ENCODE measurements around the gene DUSP8.

The DUSP8 gene

GRCh38 chr11:1572197-1573076 lies at the start of gene DUSP8:
DUSP8 (minus strand) TSS chr11:1572271; CDS start chr11:1565826, 6,445 bp downstream.
- TF ChIP-seq CTCF (IDR thresholded peaks at IDR 0.05) = no peak

- TF ChIP-seq CTCF (IDR thresholded peaks at IDR 0.05) = no peak
Measured at GRCh38 chr11:1619449-1619848, 47.4 kb upstream of the DUSP8 start.

GRCh38 chr11:1618231-1618630 lies 46.2 kb upstream of the DUSP8 start:
- no peak for TF ChIP-seq CTCF (IDR thresholded peaks at IDR 0.05)

- no peak for TF ChIP-seq CTCF (IDR thresholded peaks at IDR 0.05)
Measured at GRCh38 chr11:1608363-1608762, 36.3 kb upstream of the DUSP8 start, which contains the start of gene KRTAP5-3. KRTAP5-3 (minus strand) TSS chr11:1608463; CDS start chr11:1608385, 78 bp downstream.

DNA sequence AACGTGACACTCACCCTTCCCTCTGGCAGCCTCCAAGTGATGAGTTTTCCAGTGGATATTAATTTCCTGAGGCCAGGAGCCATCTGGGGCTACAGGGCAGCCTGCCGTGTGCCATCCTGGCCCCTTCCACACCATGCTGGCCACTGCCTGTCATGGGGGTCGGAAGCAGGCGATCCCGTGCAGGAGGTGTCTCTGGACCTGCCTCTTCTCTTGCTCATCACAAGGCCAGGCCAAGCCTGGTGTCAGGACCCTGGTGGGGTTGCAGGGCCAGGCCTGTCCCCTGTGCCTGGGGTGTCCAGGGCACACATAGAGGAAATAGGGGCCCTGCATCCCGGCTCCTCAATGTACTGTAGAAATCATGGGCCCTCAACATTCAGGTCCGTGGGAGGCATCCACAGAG lies 32.6 kb upstream of the DUSP8 start:
- no peak for TF ChIP-seq CTCF (IDR thresholded peaks at IDR 0.05)

GRCh38 chr11:1604181-1604580 lies 32.1 kb upstream of the DUSP8 start:
- no peak for TF ChIP-seq CTCF (IDR thresholded peaks at IDR 0.05)

DNA sequence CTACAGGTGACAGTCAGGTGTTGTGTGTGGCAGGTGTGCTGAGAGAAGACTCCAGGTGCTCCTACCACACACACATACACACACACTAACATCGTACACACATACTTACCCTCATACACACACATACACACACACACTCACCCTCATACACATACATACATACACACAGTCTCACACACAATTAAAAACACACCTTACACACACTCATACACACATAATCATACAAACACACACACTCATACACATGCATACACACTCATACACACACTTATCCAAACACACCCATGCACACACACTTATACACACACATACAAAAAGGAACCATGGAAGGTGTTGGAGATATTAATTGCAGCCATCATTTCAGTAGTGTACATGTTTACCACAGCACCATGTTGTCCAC lies 31.6 kb upstream of the DUSP8 start:
- TF ChIP-seq CTCF (IDR thresholded peaks at IDR 0.05) = no peak

Data from LNCAP (cell line).